NT2/D1 (cell line): ENCODE measurements around the gene NFKBIE.

Source experiments
- SUZ12 ChIP-seq: IDR thresholded peaks from 2 replicates; pipeline ENCODE4 v1.6.1; 2011; ENCODE audit not compliant: insufficient read length, insufficient read depth; ENCODE audit errors: extremely low read depth
- ZNF274 ChIP-seq: IDR thresholded peaks from 2 replicates; pipeline ENCODE4 v1.6.1; 2011; ENCODE audit warnings: mild to moderate bottlenecking, low read depth, low read length

GRCh38 chr6:44232676-44233566 lies 32.4 kb downstream of the NFKBIE start:
- TF ChIP-seq SUZ12 = no peak
- no peak for TF ChIP-seq ZNF274
